Measurements from ENCODE around the gene ERI3.

The ERI3 gene

GRCh38 chr1:44330935-44331334 lies 24.1 kb downstream of the ERI3 start:
- no peaks in the 10 kb centered on the region for H4K20me1 ChIP-seq (ENCODE audit: insufficient read depth, low read length, poor library complexity, severe bottlenecking)
- H3K79me2 ChIP-seq (ENCODE audit: insufficient read depth, low read length) = no peaks in the 10 kb centered on the region; the same call in 1 of the 2 replicates
- H2AFZ ChIP-seq (ENCODE audit: low read length) = no peak overlapping the region
- no peaks in the 10 kb centered on the region for H3K27me3 ChIP-seq (ENCODE audit: insufficient read depth, low read length, poor library complexity, severe bottlenecking)
- H3K4me2 ChIP-seq (ENCODE audit: low read depth, low read length, poor library complexity, severe bottlenecking) = no peak overlapping the region
- no peaks in the 10 kb centered on the region for H3F3A ChIP-seq (ENCODE audit: low read depth)
- no peaks in the 10 kb centered on the region for H3K4me1 ChIP-seq (ENCODE audit: insufficient read depth, low read length, poor library complexity, severe bottlenecking)
- TF ChIP-seq CTCF (conservative IDR thresholded peaks at IDR 0.05; ENCODE audit: low read length) (no peak), EZH2phosphoT487 (IDR thresholded peaks at IDR 0.05; ENCODE audit: borderline replicate concordance) (no peak)
- H3K9me2 ChIP-seq (replicated peaks; ENCODE audit: low read depth, low read length) = no peaks in the 10 kb centered on the region
- H3K9me3 ChIP-seq (ENCODE audit: insufficient read depth, low read depth, low read length) = no peaks in the 10 kb centered on the region
- H3K9ac ChIP-seq (ENCODE audit: low read depth, low read length, poor library complexity, severe bottlenecking) = no peak overlapping the region
- no peak overlapping the region for H3K4me3 ChIP-seq (ENCODE audit: low read length, poor library complexity, severe bottlenecking)
- peaks cover 13% of the 10 kb centered on the region; the same call in 1 of the 2 replicates for H3K36me3 ChIP-seq (ENCODE audit: insufficient read depth, low read length)

- Histone ChIP-seq H3F3A (ENCODE audit: low read depth) (no peaks in the 10 kb centered on the region), H3K4me2 (ENCODE audit: low read depth, low read length, poor library complexity, severe bottlenecking) (no peak overlapping the region), H4K20me1 (ENCODE audit: insufficient read depth, low read length, poor library complexity, severe bottlenecking) (no peaks in the 10 kb centered on the region), H3K9me3 (ENCODE audit: insufficient read depth, low read depth, low read length) (no peaks in the 10 kb centered on the region), H3K79me2 (ENCODE audit: insufficient read depth, low read length) (no peaks in the 10 kb centered on the region; the same call in 1 of the 2 replicates), H2AFZ (ENCODE audit: low read length) (no peak overlapping the region), H3K4me1 (ENCODE audit: insufficient read depth, low read length, poor library complexity, severe bottlenecking) (no peaks in the 10 kb centered on the region), H3K36me3 (ENCODE audit: insufficient read depth, low read length) (peaks cover 6% of the 10 kb centered on the region; the same call in 1 of the 2 replicates), H3K9ac (ENCODE audit: low read depth, low read length, poor library complexity, severe bottlenecking) (no peak overlapping the region), H3K9me2 (replicated peaks; ENCODE audit: low read depth, low read length) (no peaks in the 10 kb centered on the region), H3K4me3 (ENCODE audit: low read length, poor library complexity, severe bottlenecking) (no peak overlapping the region), H3K27me3 (ENCODE audit: insufficient read depth, low read length, poor library complexity, severe bottlenecking) (no peaks in the 10 kb centered on the region)
- TF ChIP-seq EZH2phosphoT487 (IDR thresholded peaks at IDR 0.05; ENCODE audit: borderline replicate concordance) (no peak), CTCF (conservative IDR thresholded peaks at IDR 0.05; ENCODE audit: low read length) (no peak)
Measured at GRCh38 chr1:44328671-44329416, 26.2 kb downstream of the ERI3 start.

- no peaks in the 10 kb centered on the region for H3K4me1 ChIP-seq (ENCODE audit: insufficient read depth, low read length, poor library complexity, severe bottlenecking)
- TF ChIP-seq CTCF (conservative IDR thresholded peaks at IDR 0.05; ENCODE audit: low read length) (no peak), EZH2phosphoT487 (IDR thresholded peaks at IDR 0.05; ENCODE audit: borderline replicate concordance) (no peak)
- H3K4me2 ChIP-seq (ENCODE audit: low read depth, low read length, poor library complexity, severe bottlenecking) = no peak overlapping the region
- peaks cover 4% of the 10 kb centered on the region; the same call in 1 of the 2 replicates for H3K36me3 ChIP-seq (ENCODE audit: insufficient read depth, low read length)
- no peak overlapping the region for H3K9ac ChIP-seq (ENCODE audit: low read depth, low read length, poor library complexity, severe bottlenecking)
- no peaks in the 10 kb centered on the region for H3K27me3 ChIP-seq (ENCODE audit: insufficient read depth, low read length, poor library complexity, severe bottlenecking)
- no peak overlapping the region for H2AFZ ChIP-seq (ENCODE audit: low read length)
- H3K9me2 ChIP-seq (replicated peaks; ENCODE audit: low read depth, low read length) = no peaks in the 10 kb centered on the region
- no peaks in the 10 kb centered on the region for H4K20me1 ChIP-seq (ENCODE audit: insufficient read depth, low read length, poor library complexity, severe bottlenecking)
- H3F3A ChIP-seq (ENCODE audit: low read depth) = no peaks in the 10 kb centered on the region
- no peaks in the 10 kb centered on the region; the same call in 1 of the 2 replicates for H3K79me2 ChIP-seq (ENCODE audit: insufficient read depth, low read length)
- H3K9me3 ChIP-seq (ENCODE audit: insufficient read depth, low read depth, low read length) = no peaks in the 10 kb centered on the region
- no peak overlapping the region for H3K4me3 ChIP-seq (ENCODE audit: low read length, poor library complexity, severe bottlenecking)
Measured at GRCh38 chr1:44327679-44328491, 27.2 kb downstream of the ERI3 start.
